Esophagus squamous epithelium (tissue), 4 donors: Measurements from ENCODE around the gene OBSL1.

ENCODE experiments used
- CTCF ChIP-seq, 6 experiments: fragments of 450-650 bp in 4 of 6; fragments of 200-600 bp in 2 of 6; sonication (generic) in 2 of 6; IDR thresholded peaks; one replicate each; pipeline ENCODE4 v1.5.1; 2016 to 2019; ENCODE audit warnings: antibody characterized with exemption in 6 of 6, mild to moderate bottlenecking in 4 of 6, moderate library complexity in 4 of 6
- POLR2A ChIP-seq, 4 donors: fragments of 450-650 bp; IDR thresholded peaks; one replicate each; pipeline ENCODE4 v1.6.1; 2017; ENCODE audit warnings: antibody characterized with exemption in 4 of 4, mild to moderate bottlenecking in 4 of 4, moderate library complexity in 3 of 4

GRCh38 chr2:219611866-219612576 is 40.7 kb upstream of the OBSL1 start:
- no peak for TF ChIP-seq POLR2A (IDR thresholded peaks at IDR 0.05)
- no peak for TF ChIP-seq CTCF (IDR thresholded peaks at IDR 0.05)
